OCI-LY3 (cell line): ENCODE measurements around the gene GPATCH4.

Experiments
- H2AFZ ChIP-seq: fragments of 200-600, 300-600 bp; shearing (Covaris generic); 2 replicates; pipeline ENCODE4 v1.6.0; 2014; ENCODE audit warnings: antibody characterized with exemption, low read depth, low read length
- H3K27ac ChIP-seq: fragments of 200-600, 300-600 bp; sonication (generic); 2 replicates; pipeline ENCODE4 v1.5.1; 2014; ENCODE audit warnings: mild to moderate bottlenecking, low read length, moderate library complexity, mixed read lengths
- H3K27me3 ChIP-seq: fragments of 200-600, 300-600 bp; sonication (generic); 2 replicates; pipeline ENCODE4 v1.6.1; 2014; ENCODE audit warnings: low read depth, low read length, mixed read lengths
- H3K36me3 ChIP-seq: fragments of 200-600, 300-600 bp; sonication (generic); replicated peaks from 2 replicates; pipeline ENCODE3; 2014; ENCODE audit warnings: low read depth, low read length, mixed read lengths
- H3K4me1 ChIP-seq: fragments of 300-600, 200-600 bp; sonication (generic); 2 replicates; pipeline ENCODE4 v1.6.1; 2014; ENCODE audit warnings: low read length, mixed read lengths
- H3K4me2 ChIP-seq: fragments of 200-600, 300-600 bp; sonication (generic); 2 replicates; pipeline ENCODE4 v1.6.1; 2014; ENCODE audit warnings: low read length, mixed read lengths
- H3K4me3 ChIP-seq: fragments of 300-600, 200-600 bp; sonication (generic); 2 replicates; pipeline ENCODE4 v1.5.1; 2014; ENCODE audit warnings: antibody characterized with exemption, mild to moderate bottlenecking, low read length, moderate library complexity
- H3K79me2 ChIP-seq: fragments of 300-600, 200-600 bp; shearing (Covaris generic); 2 replicates; pipeline ENCODE4 v1.6.1; 2014; ENCODE audit warnings: mild to moderate bottlenecking, low read length, mixed read lengths
- H3K9ac ChIP-seq: fragments of 300-600, 200-600 bp; shearing (Covaris generic); 2 replicates; pipeline ENCODE4 v1.6.0; 2014; ENCODE audit warnings: mild to moderate bottlenecking, low read length, moderate library complexity
- H3K9me3 ChIP-seq: fragments of 200-600, 300-600 bp; shearing (Covaris generic); 2 replicates; pipeline ENCODE4 v1.6.1; 2014; ENCODE audit warnings: low read length, mixed read lengths; ENCODE audit not compliant: insufficient read depth
- H4K20me1 ChIP-seq: fragments of 200-600, 300-600 bp; sonication (generic); 2 replicates; pipeline ENCODE4 v1.6.1; 2016; ENCODE audit warnings: low read length, mixed read lengths; ENCODE audit not compliant: insufficient read depth
- EZH2phosphoT487 ChIP-seq: fragments of 200-600 bp; shearing (Covaris generic); IDR thresholded peaks from 2 replicates; pipeline ENCODE4 v1.6.1; 2018; ENCODE audit warnings: antibody characterized with exemption, mixed run types, low read depth
- TF ChIP-seq, protein P1 (sequence below): fragments of 200-600, 300-600 bp; sonication (generic); IDR thresholded peaks from 2 replicates; pipeline ENCODE4 v1.5.1; 2014; ENCODE audit warnings: antibody characterized with exemption, low read length, low read depth

Gene GPATCH4

GRCh38 chr1:156571919-156572662 is 29.2 kb downstream of the GPATCH4 start, which contains the start of gene IQGAP3:
Gene IQGAP3 (minus strand): TSS chr1:156572565. CDS start chr1:156572529, 36 bp downstream.
- H4K20me1 ChIP-seq, result no peaks in the 10 kb centered on the region
- H3K79me2 ChIP-seq, result no peaks in the 10 kb centered on the region
- H3K4me2 ChIP-seq, result peak within 1 kb of the TSS; percentile 87
- TF ChIP-seq, protein P1, sequence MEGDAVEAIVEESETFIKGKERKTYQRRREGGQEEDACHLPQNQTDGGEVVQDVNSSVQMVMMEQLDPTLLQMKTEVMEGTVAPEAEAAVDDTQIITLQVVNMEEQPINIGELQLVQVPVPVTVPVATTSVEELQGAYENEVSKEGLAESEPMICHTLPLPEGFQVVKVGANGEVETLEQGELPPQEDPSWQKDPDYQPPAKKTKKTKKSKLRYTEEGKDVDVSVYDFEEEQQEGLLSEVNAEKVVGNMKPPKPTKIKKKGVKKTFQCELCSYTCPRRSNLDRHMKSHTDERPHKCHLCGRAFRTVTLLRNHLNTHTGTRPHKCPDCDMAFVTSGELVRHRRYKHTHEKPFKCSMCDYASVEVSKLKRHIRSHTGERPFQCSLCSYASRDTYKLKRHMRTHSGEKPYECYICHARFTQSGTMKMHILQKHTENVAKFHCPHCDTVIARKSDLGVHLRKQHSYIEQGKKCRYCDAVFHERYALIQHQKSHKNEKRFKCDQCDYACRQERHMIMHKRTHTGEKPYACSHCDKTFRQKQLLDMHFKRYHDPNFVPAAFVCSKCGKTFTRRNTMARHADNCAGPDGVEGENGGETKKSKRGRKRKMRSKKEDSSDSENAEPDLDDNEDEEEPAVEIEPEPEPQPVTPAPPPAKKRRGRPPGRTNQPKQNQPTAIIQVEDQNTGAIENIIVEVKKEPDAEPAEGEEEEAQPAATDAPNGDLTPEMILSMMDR, result no peak
- TF ChIP-seq EZH2phosphoT487, result no peak
- peak within 1 kb of the TSS; percentile 65 for H3K9ac ChIP-seq
- H3K27ac ChIP-seq, result no peak within 1 kb of the TSS
- H3K36me3 ChIP-seq, result no peaks in the 10 kb centered on the region
- H2AFZ ChIP-seq, result peak within 1 kb of the TSS; percentile 78
- no peaks in the 10 kb centered on the region for H3K9me3 ChIP-seq
- H3K4me1 ChIP-seq, result peaks cover 12% of the 10 kb centered on the region
- H3K27me3 ChIP-seq, result peaks cover 20% of the 10 kb centered on the region
- H3K4me3 ChIP-seq, result peak within 1 kb of the TSS; percentile 86

DNA sequence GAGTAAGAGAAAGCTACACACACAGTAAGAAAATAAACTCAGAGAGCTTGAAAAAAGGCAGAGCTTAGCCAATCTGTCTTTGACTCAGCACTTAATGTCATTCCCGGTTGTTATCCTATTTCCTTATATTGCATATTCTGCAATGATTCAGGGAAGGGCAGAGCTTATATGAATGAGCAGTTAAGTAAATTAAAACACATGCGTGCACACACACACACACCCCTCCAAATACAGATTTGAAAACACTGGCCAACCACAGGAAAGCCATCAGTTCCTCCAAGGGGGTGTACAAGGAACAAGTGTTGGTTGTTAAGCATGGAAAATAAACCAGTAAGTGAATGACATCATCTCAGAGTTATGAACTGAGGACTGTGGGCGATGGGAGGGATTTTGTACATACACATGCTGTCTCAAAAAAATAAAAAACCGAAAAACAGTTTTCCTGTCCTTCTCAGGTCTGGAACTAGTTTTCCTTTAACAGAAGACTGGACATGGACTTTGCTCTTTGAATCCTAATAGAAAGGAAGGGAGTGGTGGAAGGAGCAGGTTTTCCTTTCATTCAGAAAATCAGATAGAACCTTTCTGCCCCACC is 29.9 kb downstream of the GPATCH4 start:
- peaks cover 18% of the 10 kb centered on the region for H3K27me3 ChIP-seq
- H3K4me2 ChIP-seq, result peak overlapping the region; percentile 87
- H3K9ac ChIP-seq, result peak overlapping the region; percentile 65
- no peaks in the 10 kb centered on the region for H3K36me3 ChIP-seq
- H3K4me1 ChIP-seq, result peaks cover 12% of the 10 kb centered on the region
- H3K4me3 ChIP-seq, result peak overlapping the region; percentile 86
- no peaks in the 10 kb centered on the region for H3K79me2 ChIP-seq
- no peak for TF ChIP-seq EZH2phosphoT487
- TF ChIP-seq, protein P1, result no peak
- peak overlapping the region; percentile 78; the same call in 1 of the 2 replicates for H2AFZ ChIP-seq
- no peak overlapping the region for H3K27ac ChIP-seq
- H3K9me3 ChIP-seq, result no peaks in the 10 kb centered on the region
- H4K20me1 ChIP-seq, result no peaks in the 10 kb centered on the region

- no peaks in the 10 kb centered on the region for H3K36me3 ChIP-seq
- H3K4me1 ChIP-seq, result peaks cover 3% of the 10 kb centered on the region
- H3K9me3 ChIP-seq, result no peaks in the 10 kb centered on the region
- H3K4me2 ChIP-seq, result no peak overlapping the region
- H2AFZ ChIP-seq, result no peak overlapping the region
- no peak overlapping the region for H3K27ac ChIP-seq
- H3K79me2 ChIP-seq, result no peaks in the 10 kb centered on the region
- TF ChIP-seq, protein P1, result no peak
- TF ChIP-seq EZH2phosphoT487, result no peak
- H3K27me3 ChIP-seq, result peaks cover 3% of the 10 kb centered on the region
- H3K9ac ChIP-seq, result no peak overlapping the region
- no peak overlapping the region for H3K4me3 ChIP-seq
- H4K20me1 ChIP-seq, result no peaks in the 10 kb centered on the region
Measured at GRCh38 chr1:156566436-156566835, 34.8 kb downstream of the GPATCH4 start.

- no peak overlapping the region for H3K27ac ChIP-seq
- no peak for TF ChIP-seq EZH2phosphoT487
- TF ChIP-seq, protein P1, result no peak
- no peaks in the 10 kb centered on the region for H4K20me1 ChIP-seq
- H3K9me3 ChIP-seq, result no peaks in the 10 kb centered on the region
- H3K4me1 ChIP-seq, result no peaks in the 10 kb centered on the region
- no peak overlapping the region for H3K9ac ChIP-seq
- H3K79me2 ChIP-seq, result no peaks in the 10 kb centered on the region
- no peaks in the 10 kb centered on the region for H3K36me3 ChIP-seq
- H2AFZ ChIP-seq, result no peak overlapping the region
- no peak overlapping the region for H3K4me2 ChIP-seq
- no peak overlapping the region for H3K4me3 ChIP-seq
- no peaks in the 10 kb centered on the region for H3K27me3 ChIP-seq
Measured at GRCh38 chr1:156565519-156565918, 35.8 kb downstream of the GPATCH4 start.
